Keratinocyte (primary cell): ENCODE measurements around the gene ZNF593OS.

ENCODE experiments used
- CTCF ChIP-seq, 3 experiments: IDR thresholded peaks in 1 of 3; conservative IDR thresholded peaks in 1 of 3; optimal IDR thresholded peaks in 1 of 3; 2 replicates in 2 of 3; 3 replicates in 1 of 3; pipeline versions ENCODE3 to v1.5.1; 2011; ENCODE audit warnings: low read length in 3 of 3, mild to moderate bottlenecking in 3 of 3, moderate library complexity in 2 of 3, control low read depth in 1 of 3, inconsistent platforms in 1 of 3; ENCODE audit not compliant: insufficient read depth in 2 of 3; ENCODE audit errors: extremely low read depth in 1 of 3
- EZH2 ChIP-seq: IDR thresholded peaks from one replicate; pipeline ENCODE4 v1.6.1; 2012; ENCODE audit warnings: inconsistent platforms, mild to moderate bottlenecking, low read length, moderate library complexity

DNA sequence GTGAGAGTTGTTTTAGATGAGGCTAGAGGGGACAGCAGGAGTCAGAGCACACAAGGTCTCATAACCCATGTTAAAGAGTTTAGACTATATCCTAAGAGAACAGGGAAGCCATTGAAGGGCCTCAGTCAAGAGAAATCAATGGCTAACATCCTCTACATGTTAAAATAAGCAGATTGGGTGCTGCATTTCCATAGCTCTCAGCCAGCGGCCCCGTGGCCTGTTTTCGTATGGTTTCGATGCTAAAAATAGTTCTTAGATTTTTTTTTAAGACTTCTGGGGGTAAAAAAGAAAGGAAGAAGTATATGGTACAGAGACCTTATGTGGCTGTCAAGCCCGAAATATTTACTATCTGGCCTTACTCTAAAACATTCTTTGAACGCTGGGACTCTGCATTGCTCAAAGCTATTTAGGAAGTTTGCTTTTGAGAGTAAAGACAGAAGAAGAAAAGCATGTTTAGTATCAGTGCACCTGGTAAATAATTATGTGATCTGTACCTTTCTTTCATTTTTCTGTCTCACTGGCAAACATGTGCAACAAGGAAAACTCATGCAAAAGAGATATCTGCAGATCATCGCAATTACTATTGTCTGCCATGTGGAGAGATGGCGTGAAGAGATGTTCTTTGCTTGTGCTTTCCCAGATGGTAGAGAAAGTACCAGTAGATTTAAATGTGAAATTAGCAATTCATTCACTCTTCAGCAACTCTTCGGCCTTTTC, 51.6 kb downstream of the ZNF593OS start:
- TF ChIP-seq CTCF (optimal IDR thresholded peaks at IDR 0.05 in 1 of 3, IDR thresholded peaks at IDR 0.05 in 1 of 3, conservative IDR thresholded peaks at IDR 0.05 in 1 of 3; ENCODE audit: extremely low read depth in 1 of 3, insufficient read depth in 2 of 3, low read length in 3 of 3) = no peak
- TF ChIP-seq EZH2 = no peak
